CD14-positive monocyte (primary cell): ENCODE measurements around the gene TEAD2. TPM values are rescaled to one million over a fixed set of nuclear protein-coding genes. Genes with fewer than 3 reads are reported as not detected.

ENCODE experiments used
- DNase-seq, 3 donors: peaks; one replicate each; pipeline ENCODE4 v3.0.0-alpha.2; 2011 to 2022
- H2AFZ ChIP-seq: 2 replicates; pipeline ENCODE4 v1.6.0; 2012; ENCODE audit warnings: mild to moderate bottlenecking, low read depth, low read length, inconsistent platforms; ENCODE audit not compliant: insufficient read depth, poor library complexity, severe bottlenecking
- H3K27ac ChIP-seq, 2 donors: 1 replicate in 1 of 2; 2 replicates in 1 of 2; pipeline ENCODE4 v1.5.1; 2012 to 2013; ENCODE audit warnings: low read length in 2 of 2, control low read depth in 1 of 2, inconsistent platforms in 1 of 2, low read depth in 1 of 2, mild to moderate bottlenecking in 1 of 2
- H3K27me3 ChIP-seq, 2 donors: one replicate each; pipeline versions ENCODE4 v1.6.0 to v1.6.1; 2011 to 2013; ENCODE audit warnings: low read length in 2 of 2; ENCODE audit not compliant: control insufficient read depth in 2 of 2, insufficient read depth in 2 of 2
- H3K36me3 ChIP-seq, 2 donors: replicated peaks in 1 of 2; 1 replicate in 1 of 2; 2 replicates in 1 of 2; pipeline versions ENCODE4 v1.5.1 to v1.6.1; 2012 to 2013; ENCODE audit warnings: low read length in 2 of 2, control low read depth in 1 of 2, inconsistent platforms in 1 of 2, mild to moderate bottlenecking in 1 of 2; ENCODE audit not compliant: insufficient read depth in 2 of 2, control insufficient read depth in 1 of 2
- H3K4me1 ChIP-seq, 2 donors: 1 replicate in 1 of 2; 2 replicates in 1 of 2; pipeline versions ENCODE4 v1.5.1 to v1.6.1; 2012 to 2013; ENCODE audit warnings: low read length in 2 of 2, control low read depth in 1 of 2, inconsistent platforms in 1 of 2, mild to moderate bottlenecking in 1 of 2, moderate library complexity in 1 of 2; ENCODE audit not compliant: insufficient read depth in 2 of 2, control insufficient read depth in 1 of 2
- H3K4me2 ChIP-seq: replicated peaks from 2 replicates; pipeline ENCODE3; 2012; ENCODE audit warnings: low read length, moderate library complexity, mild to moderate bottlenecking; ENCODE audit not compliant: poor library complexity, severe bottlenecking; ENCODE audit errors: extremely low read depth
- H3K4me3 ChIP-seq, 3 experiments: fragments of 200-600 bp in 1 of 3; sonication (generic) in 1 of 3; replicated peaks in 1 of 3; 1 replicate in 2 of 3; 2 replicates in 1 of 3; pipeline ENCODE4 v1.5.1; 2011 to 2013; ENCODE audit warnings: low read length in 3 of 3, mild to moderate bottlenecking in 3 of 3, control low read depth in 2 of 3, low read depth in 2 of 3, inconsistent platforms in 1 of 3, moderate library complexity in 1 of 3
- H3K79me2 ChIP-seq: 2 replicates; pipeline ENCODE4 v1.6.0; 2012; ENCODE audit warnings: mild to moderate bottlenecking, control low read depth, inconsistent platforms, low read length, moderate library complexity; ENCODE audit not compliant: insufficient read depth
- H3K9ac ChIP-seq: 2 replicates; pipeline ENCODE4 v1.6.0; 2017; ENCODE audit warnings: low read length, mild to moderate bottlenecking; ENCODE audit not compliant: insufficient read depth, poor library complexity, severe bottlenecking
- H3K9me3 ChIP-seq, 2 donors: replicated peaks in 1 of 2; 1 replicate in 1 of 2; 2 replicates in 1 of 2; pipeline versions ENCODE4 v1.5.1 to v1.6.1; 2012 to 2013; ENCODE audit warnings: low read length in 2 of 2, control low read depth in 1 of 2; ENCODE audit not compliant: control insufficient read depth in 1 of 2, insufficient read depth in 1 of 2
- H4K20me1 ChIP-seq: 2 replicates; pipeline ENCODE4 v1.6.0; 2012; ENCODE audit warnings: mild to moderate bottlenecking, low read length, control low read depth, moderate library complexity; ENCODE audit not compliant: insufficient read depth
- H3K27ac Mint-ChIP-seq, 7 donors: one replicate each; pipeline ENCODE4 v1.8.0; 2020; ENCODE audit warnings: mild to moderate bottlenecking in 7 of 7, mixed read lengths in 7 of 7, moderate library complexity in 6 of 7, inconsistent platforms in 2 of 7
- H3K27me3 Mint-ChIP-seq, 3 donors: one replicate each; pipeline ENCODE4 v1.8.0; 2021 to 2022; ENCODE audit warnings: low read depth in 3 of 3, mild to moderate bottlenecking in 3 of 3, mixed read lengths in 3 of 3, moderate library complexity in 3 of 3, inconsistent platforms in 1 of 3
- H3K36me3 Mint-ChIP-seq, 2 donors: one replicate each; pipeline ENCODE4 v1.8.0; 2020; ENCODE audit warnings: mixed read lengths in 2 of 2, inconsistent platforms in 1 of 2, mild to moderate bottlenecking in 1 of 2
- H3K4me1 Mint-ChIP-seq: one replicate; pipeline ENCODE4 v1.8.0; 2020; ENCODE audit warnings: mild to moderate bottlenecking, mixed read lengths
- H3K4me3 Mint-ChIP-seq, 2 donors: one replicate each; pipeline ENCODE4 v1.8.0; 2020; ENCODE audit warnings: mild to moderate bottlenecking in 2 of 2, mixed read lengths in 2 of 2, moderate library complexity in 1 of 2
- H3K9me3 Mint-ChIP-seq, 7 donors: one replicate each; pipeline ENCODE4 v1.8.0; 2020 to 2022; ENCODE audit warnings: mixed read lengths in 7 of 7, mild to moderate bottlenecking in 6 of 7, moderate library complexity in 6 of 7, inconsistent platforms in 2 of 7
- WGBS: methylation state at CpG from one replicate; pipeline ENCODE4 v1.1.5; 2013; ENCODE audit warnings: missing lambda C conversion rate; ENCODE audit not compliant: insufficient coverage; 5-methylcytosine and 5-hydroxymethylcytosine counted together
- intact Hi-C, 2 donors: fragments of 100-400 bp; cut with micrococcal nuclease; formaldehyde crosslinking; loops; one replicate each; pipeline versions ENCODE4 v1.15.0 to v1.15.1; 2023
- polyA plus RNA-seq, 3 donors: library from polyadenylated mRNA; depleted of rRNA in 1 of 3; unstranded in 2 of 3; stranded (reverse) in 1 of 3; fragments of 300-500 nt in 2 of 3; fragments of >200 nt in 1 of 3; fragmentation: Illumina TruSeq in 2 of 3; gene quantifications; 1 replicate in 2 of 3; 2 replicates in 1 of 3; pipeline ENCODE4 v1.2.3, GENCODE V29; 2012 to 2021
- TF ChIP-seq, protein P1 (sequence below): fragments of 200-600 bp; IDR thresholded peaks from one replicate; pipeline ENCODE4 v1.8.0; 2022; ENCODE audit warnings: antibody characterized with exemption, mild to moderate bottlenecking

The TEAD2 gene
- polyA plus RNA-seq, 3 donors, result not detected

DNA sequence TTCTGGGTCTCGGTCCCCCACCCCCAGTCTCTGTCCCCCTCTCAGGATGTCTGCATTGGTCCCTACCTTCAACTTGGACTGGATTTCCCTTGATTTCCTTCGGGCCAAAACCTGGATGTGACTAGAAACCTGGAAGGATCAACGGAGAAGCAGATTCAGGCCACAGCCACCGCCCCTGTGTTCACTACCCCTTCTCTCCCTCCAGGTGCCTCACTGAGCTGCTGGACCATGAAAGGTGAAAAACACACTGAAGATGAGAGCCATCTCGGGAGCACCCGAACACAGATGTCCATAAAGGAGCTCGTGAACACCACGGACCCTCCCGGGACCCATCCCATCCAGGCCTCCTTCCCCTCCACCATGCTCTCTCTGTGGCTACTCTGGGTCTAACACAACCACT lies 5.0 kb downstream of the TEAD2 start:
- WGBS, result 92% methylated on average over 9 of the region's 9 CpGs
- H3K4me1 Mint-ChIP-seq, result peaks cover 20% of the 10 kb centered on the region
- intact Hi-C loops, result no loop called here
- H3K79me2 ChIP-seq, result no peaks in the 10 kb centered on the region
- no peak overlapping the region for H3K4me2 ChIP-seq
- H3K9me3 ChIP-seq, result no peaks in the 10 kb centered on the region
- H3K27ac ChIP-seq, result no peak overlapping the region
- DNase-seq, result no peak
- H3K36me3 ChIP-seq, result no peaks in the 10 kb centered on the region
- peaks cover 23 to 45% (median 40%) of the 10 kb centered on the region in 3 donors for H3K27me3 Mint-ChIP-seq
- H3K9ac ChIP-seq, result no peak overlapping the region
- peaks cover 11 to 34% of the 10 kb centered on the region in 2 donors for H3K27me3 ChIP-seq
- H2AFZ ChIP-seq, result no peak overlapping the region
- H3K4me1 ChIP-seq, result peaks cover 12 to 19% of the 10 kb centered on the region in 2 donors
- peaks cover 0 to 9% (median 3%) of the 10 kb centered on the region in 7 donors for H3K9me3 Mint-ChIP-seq
- TF ChIP-seq, protein P1, sequence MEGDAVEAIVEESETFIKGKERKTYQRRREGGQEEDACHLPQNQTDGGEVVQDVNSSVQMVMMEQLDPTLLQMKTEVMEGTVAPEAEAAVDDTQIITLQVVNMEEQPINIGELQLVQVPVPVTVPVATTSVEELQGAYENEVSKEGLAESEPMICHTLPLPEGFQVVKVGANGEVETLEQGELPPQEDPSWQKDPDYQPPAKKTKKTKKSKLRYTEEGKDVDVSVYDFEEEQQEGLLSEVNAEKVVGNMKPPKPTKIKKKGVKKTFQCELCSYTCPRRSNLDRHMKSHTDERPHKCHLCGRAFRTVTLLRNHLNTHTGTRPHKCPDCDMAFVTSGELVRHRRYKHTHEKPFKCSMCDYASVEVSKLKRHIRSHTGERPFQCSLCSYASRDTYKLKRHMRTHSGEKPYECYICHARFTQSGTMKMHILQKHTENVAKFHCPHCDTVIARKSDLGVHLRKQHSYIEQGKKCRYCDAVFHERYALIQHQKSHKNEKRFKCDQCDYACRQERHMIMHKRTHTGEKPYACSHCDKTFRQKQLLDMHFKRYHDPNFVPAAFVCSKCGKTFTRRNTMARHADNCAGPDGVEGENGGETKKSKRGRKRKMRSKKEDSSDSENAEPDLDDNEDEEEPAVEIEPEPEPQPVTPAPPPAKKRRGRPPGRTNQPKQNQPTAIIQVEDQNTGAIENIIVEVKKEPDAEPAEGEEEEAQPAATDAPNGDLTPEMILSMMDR, result no peak
- no peaks in the 10 kb centered on the region for H3K36me3 Mint-ChIP-seq
- H3K4me3 Mint-ChIP-seq, result no peak overlapping the region
- H3K27ac Mint-ChIP-seq, result no peak overlapping the region
- H3K4me3 ChIP-seq, result no peak overlapping the region
- H4K20me1 ChIP-seq, result no peaks in the 10 kb centered on the region

DNA sequence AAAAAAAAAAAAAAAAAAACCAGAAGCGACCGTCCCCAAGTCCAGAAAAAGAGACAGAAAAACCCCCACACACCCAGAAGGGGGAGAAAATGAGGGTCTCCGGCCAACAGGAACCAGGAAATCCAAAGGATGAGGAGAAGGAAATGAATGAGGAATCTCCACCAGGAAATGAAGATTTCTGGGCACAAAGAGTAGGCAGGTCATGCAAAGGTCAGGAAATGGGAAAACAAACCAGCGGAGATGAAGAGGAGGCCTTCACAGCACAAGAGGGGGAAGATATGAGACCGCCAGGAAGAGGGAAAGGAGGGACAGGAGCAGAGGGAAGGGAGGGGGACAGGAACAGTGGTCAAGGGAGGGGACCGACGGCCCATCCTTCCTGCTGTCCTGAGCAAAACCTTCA lies 5.8 kb downstream of the TEAD2 start:
- TF ChIP-seq, protein P1, result no peak
- H3K4me3 Mint-ChIP-seq, result peak overlapping the region in 1 of 2 donors; percentile 66
- DNase-seq, result no peak
- Histone ChIP-seq H3K4me3 (no peak overlapping the region), H2AFZ (peak overlapping the region; percentile 46), H3K4me2 (peak overlapping the region; percentile 55), H3K27me3 (peaks cover 7 to 26% of the 10 kb centered on the region in 2 donors), H3K9me3 (no peaks in the 10 kb centered on the region), H4K20me1 (no peaks in the 10 kb centered on the region), H3K36me3 (no peaks in the 10 kb centered on the region), H3K27ac (no peak overlapping the region), H3K4me1 (peaks cover 12 to 13% of the 10 kb centered on the region in 2 donors), H3K9ac (no peak overlapping the region), H3K79me2 (no peaks in the 10 kb centered on the region)
- 40% methylated on average over 1 of the region's 7 CpGs for WGBS
- H3K4me1 Mint-ChIP-seq, result peaks cover 14% of the 10 kb centered on the region
- peaks cover 0 to 6% (median 0%) of the 10 kb centered on the region in 7 donors for H3K9me3 Mint-ChIP-seq
- H3K27ac Mint-ChIP-seq, result no peak overlapping the region
- no peaks in the 10 kb centered on the region for H3K36me3 Mint-ChIP-seq
- peaks cover 23 to 46% (median 42%) of the 10 kb centered on the region in 3 donors for H3K27me3 Mint-ChIP-seq
- intact Hi-C loops, result no loop called here
